ENCODE measurements around the gene FBXW11.
A peak's percentile ranks its signal among the peaks of the same experiment; 100 is the strongest.

Gene FBXW11

DNA sequence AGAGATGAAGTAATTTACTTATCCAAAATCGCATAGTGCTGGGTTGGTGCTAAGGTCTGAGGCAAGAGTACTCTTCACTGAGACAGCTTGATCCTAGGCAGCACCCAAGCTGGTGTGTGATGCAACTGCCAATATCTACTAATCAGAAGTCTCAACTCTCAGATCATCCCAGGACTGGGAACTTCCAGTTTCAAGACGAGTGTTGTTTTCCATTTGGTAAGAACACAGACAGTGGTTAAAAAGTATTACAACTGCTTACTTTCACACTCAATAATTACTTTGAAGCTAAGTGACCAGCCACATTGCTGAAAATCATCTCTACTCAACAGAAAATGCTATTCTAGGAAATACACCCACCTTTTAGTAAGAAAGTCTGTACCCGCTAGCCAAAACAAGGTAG, 45.3 kb downstream of the FBXW11 start:
- Histone ChIP-seq H3K9ac (no peak overlapping the region), H3K4me1 (ENCODE audit: low read depth, poor library complexity, severe bottlenecking) (peaks cover 46% of the 10 kb centered on the region), H3K79me2 (ENCODE audit: insufficient read depth, low read depth) (peaks cover 11% of the 10 kb centered on the region; the same call in 1 of the 2 replicates), H3K27ac (no peak overlapping the region), H3K4me2 (peak overlapping the region; percentile 45; the same call in 1 of the 2 replicates), H3K4me3 (IDR thresholded peaks at IDR 0.05; ENCODE audit: insufficient read depth, low read depth, low read length) (no peak overlapping the region), H3K36me3 (ENCODE audit: insufficient read depth) (no peaks in the 10 kb centered on the region), H3K27me3 (ENCODE audit: insufficient read depth, low read depth) (no peaks in the 10 kb centered on the region), H4K20me1 (ENCODE audit: insufficient read depth) (peaks cover 8% of the 10 kb centered on the region; the same call in 1 of the 2 replicates), H2AFZ (ENCODE audit: low read depth) (no peak overlapping the region)
- no peak for TF ChIP-seq CTCF (conservative IDR thresholded peaks at IDR 0.05; ENCODE audit: low read depth, low read length)

- H3K27ac ChIP-seq = no peak overlapping the region
- no peaks in the 10 kb centered on the region for H3K27me3 ChIP-seq (ENCODE audit: insufficient read depth, low read depth)
- no peak overlapping the region for H3K9ac ChIP-seq
- H3K4me1 ChIP-seq (ENCODE audit: low read depth, poor library complexity, severe bottlenecking) = peaks cover 58% of the 10 kb centered on the region
- H3K36me3 ChIP-seq (ENCODE audit: insufficient read depth) = no peaks in the 10 kb centered on the region
- H3K79me2 ChIP-seq (ENCODE audit: insufficient read depth, low read depth) = peaks cover 13% of the 10 kb centered on the region; the same call in 1 of the 2 replicates
- peak overlapping the region; percentile 39; the same call in 1 of the 2 replicates for H3K4me2 ChIP-seq
- peaks cover 8% of the 10 kb centered on the region; the same call in 1 of the 2 replicates for H4K20me1 ChIP-seq (ENCODE audit: insufficient read depth)
- H2AFZ ChIP-seq (ENCODE audit: low read depth) = no peak overlapping the region
- no peak overlapping the region for H3K4me3 ChIP-seq (IDR thresholded peaks at IDR 0.05; ENCODE audit: insufficient read depth, low read depth, low read length)
- TF ChIP-seq CTCF (conservative IDR thresholded peaks at IDR 0.05; ENCODE audit: low read depth, low read length) = no peak
Measured at GRCh38 chr5:171957591-171958251, 48.7 kb downstream of the FBXW11 start.

DNA sequence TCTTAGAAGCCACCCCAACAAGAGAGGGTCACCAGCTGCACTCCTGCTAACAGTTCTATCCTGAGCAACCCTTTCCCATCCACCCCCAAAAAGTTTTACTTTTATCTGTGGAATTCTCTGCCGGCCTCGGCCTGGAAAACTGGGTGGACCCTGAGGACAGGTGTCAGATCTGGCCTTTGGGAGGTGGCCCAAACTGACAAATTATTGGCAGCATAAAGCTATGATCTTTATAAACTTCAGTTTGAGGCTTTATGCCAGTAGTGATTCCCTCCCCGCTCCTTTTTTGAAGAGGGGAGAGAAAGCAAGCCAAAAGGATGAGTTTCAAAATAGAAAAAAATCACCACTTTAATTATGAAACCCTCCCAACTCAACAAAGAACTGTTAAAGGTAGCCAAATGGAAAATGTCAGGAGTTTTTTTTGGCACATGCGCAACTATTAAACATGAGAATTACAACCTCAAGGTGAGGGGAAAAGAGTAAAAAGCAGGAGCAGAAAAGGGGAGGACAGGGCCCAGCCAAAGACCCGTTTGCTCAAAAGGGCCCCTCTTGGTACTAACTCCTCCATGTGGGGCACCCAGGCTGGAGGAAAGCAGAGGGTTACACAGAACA, 49.4 kb downstream of the FBXW11 start:
- no peak overlapping the region; the same call in 1 of the 2 replicates for H3K4me2 ChIP-seq
- H3K36me3 ChIP-seq (ENCODE audit: insufficient read depth) = no peaks in the 10 kb centered on the region
- H3K79me2 ChIP-seq (ENCODE audit: insufficient read depth, low read depth) = peaks cover 13% of the 10 kb centered on the region; the same call in 1 of the 2 replicates
- H3K4me1 ChIP-seq (ENCODE audit: low read depth, poor library complexity, severe bottlenecking) = peaks cover 58% of the 10 kb centered on the region
- H3K9ac ChIP-seq = no peak overlapping the region
- H3K4me3 ChIP-seq (IDR thresholded peaks at IDR 0.05; ENCODE audit: insufficient read depth, low read depth, low read length) = no peak overlapping the region
- no peak overlapping the region for H2AFZ ChIP-seq (ENCODE audit: low read depth)
- TF ChIP-seq CTCF (conservative IDR thresholded peaks at IDR 0.05; ENCODE audit: low read depth, low read length) = no peak
- peaks cover 8% of the 10 kb centered on the region; the same call in 1 of the 2 replicates for H4K20me1 ChIP-seq (ENCODE audit: insufficient read depth)
- no peaks in the 10 kb centered on the region for H3K27me3 ChIP-seq (ENCODE audit: insufficient read depth, low read depth)
- no peak overlapping the region for H3K27ac ChIP-seq

DNA sequence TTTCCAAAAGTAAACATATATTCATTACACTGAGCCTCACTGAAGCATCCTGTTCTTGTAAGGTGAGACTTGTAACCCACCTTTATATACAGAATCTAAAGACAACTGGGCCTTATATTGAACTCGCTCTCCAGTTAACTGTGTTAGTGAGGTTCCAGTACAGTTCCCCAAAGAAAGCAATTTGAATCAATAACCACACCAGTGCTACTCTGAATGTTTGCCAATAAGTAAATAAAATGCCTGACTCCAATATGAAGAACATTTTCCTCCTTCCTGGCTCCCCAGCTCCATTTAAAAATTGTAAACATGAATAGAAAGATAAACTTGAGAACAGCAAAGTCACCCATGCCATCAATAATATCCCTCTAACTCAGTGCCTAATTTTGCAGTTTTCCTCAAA, 50.1 kb downstream of the FBXW11 start:
- no peak overlapping the region for H3K27ac ChIP-seq
- no peak overlapping the region for H3K4me3 ChIP-seq (IDR thresholded peaks at IDR 0.05; ENCODE audit: insufficient read depth, low read depth, low read length)
- H3K36me3 ChIP-seq (ENCODE audit: insufficient read depth) = no peaks in the 10 kb centered on the region
- H3K79me2 ChIP-seq (ENCODE audit: insufficient read depth, low read depth) = peaks cover 13% of the 10 kb centered on the region; the same call in 1 of the 2 replicates
- peaks cover 8% of the 10 kb centered on the region; the same call in 1 of the 2 replicates for H4K20me1 ChIP-seq (ENCODE audit: insufficient read depth)
- no peaks in the 10 kb centered on the region for H3K27me3 ChIP-seq (ENCODE audit: insufficient read depth, low read depth)
- peaks cover 51% of the 10 kb centered on the region for H3K4me1 ChIP-seq (ENCODE audit: low read depth, poor library complexity, severe bottlenecking)
- no peak overlapping the region for H2AFZ ChIP-seq (ENCODE audit: low read depth)
- TF ChIP-seq CTCF (conservative IDR thresholded peaks at IDR 0.05; ENCODE audit: low read depth, low read length) = no peak
- no peak overlapping the region for H3K4me2 ChIP-seq
- H3K9ac ChIP-seq = no peak overlapping the region

Data from KMS-11 (cell line).